Measurements from ENCODE around the gene ATP6AP1. TPM values are rescaled to one million over a fixed set of nuclear protein-coding genes. Genes with fewer than 3 reads are reported as not detected.
A peak's percentile ranks its signal among the peaks of the same experiment; 100 is the strongest.
"Not testable (repeated sequence)": the region's sequence is repeated elsewhere in the genome, so short reads cannot be mapped to it uniquely, and the experiment has no call there.

The ATP6AP1 gene
- total RNA-seq, 1 donor from 2014 or later = 52.6 TPM

DNA sequence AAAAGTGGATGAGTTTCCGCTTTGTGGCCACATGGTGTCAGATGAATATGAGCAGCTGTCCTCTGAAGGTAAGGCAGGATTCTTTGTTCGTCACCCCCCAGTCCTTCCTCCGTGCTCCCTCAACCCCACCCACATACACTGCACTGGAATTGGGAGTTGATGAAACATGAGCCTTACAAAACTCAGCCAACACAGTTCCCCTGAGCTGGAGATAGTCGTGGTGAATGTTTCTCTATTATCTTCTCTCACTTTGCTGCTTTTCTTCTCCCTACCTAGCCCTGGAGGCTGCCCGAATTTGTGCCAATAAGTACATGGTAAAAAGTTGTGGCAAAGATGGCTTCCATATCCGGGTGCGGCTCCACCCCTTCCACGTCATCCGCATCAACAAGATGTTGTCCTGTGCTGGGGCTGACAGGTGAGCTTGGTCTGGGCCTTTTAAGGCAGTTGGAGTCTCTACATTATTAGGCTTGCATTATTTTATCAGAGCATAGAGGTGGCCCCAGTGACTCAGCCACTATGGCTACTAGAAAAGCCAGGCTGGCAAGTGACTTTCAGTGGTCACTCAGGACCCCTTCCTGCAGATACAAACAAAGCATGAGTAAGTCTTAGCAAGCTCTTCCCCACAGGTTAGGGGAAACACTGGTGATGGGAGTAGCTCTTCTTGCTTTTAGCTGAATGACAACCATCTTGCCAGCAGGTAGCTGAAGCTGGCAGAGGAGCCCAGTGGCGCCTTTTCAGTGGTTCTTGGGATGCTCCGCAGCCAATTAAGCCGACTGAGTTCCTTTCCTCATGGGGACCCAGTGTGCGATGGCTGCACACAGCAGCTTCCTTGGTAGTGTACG is 28.7 kb upstream of the ATP6AP1 start:
- peak overlapping the region; percentile 56 to 91 for H3K4me3 ChIP-seq
- intact Hi-C loops (cut with DNase I) = no loop called here
- no peaks in the 10 kb centered on the region for H3K27me3 ChIP-seq
- H3K27ac ChIP-seq = peak overlapping the region; percentile 94 to 97
- peaks cover 10 to 16% of the 10 kb centered on the region in 2 donors for H3K36me3 ChIP-seq
- no peaks in the 10 kb centered on the region for H3K9me3 ChIP-seq
- TF ChIP-seq, protein P1, sequence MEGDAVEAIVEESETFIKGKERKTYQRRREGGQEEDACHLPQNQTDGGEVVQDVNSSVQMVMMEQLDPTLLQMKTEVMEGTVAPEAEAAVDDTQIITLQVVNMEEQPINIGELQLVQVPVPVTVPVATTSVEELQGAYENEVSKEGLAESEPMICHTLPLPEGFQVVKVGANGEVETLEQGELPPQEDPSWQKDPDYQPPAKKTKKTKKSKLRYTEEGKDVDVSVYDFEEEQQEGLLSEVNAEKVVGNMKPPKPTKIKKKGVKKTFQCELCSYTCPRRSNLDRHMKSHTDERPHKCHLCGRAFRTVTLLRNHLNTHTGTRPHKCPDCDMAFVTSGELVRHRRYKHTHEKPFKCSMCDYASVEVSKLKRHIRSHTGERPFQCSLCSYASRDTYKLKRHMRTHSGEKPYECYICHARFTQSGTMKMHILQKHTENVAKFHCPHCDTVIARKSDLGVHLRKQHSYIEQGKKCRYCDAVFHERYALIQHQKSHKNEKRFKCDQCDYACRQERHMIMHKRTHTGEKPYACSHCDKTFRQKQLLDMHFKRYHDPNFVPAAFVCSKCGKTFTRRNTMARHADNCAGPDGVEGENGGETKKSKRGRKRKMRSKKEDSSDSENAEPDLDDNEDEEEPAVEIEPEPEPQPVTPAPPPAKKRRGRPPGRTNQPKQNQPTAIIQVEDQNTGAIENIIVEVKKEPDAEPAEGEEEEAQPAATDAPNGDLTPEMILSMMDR (IDR thresholded peaks at IDR 0.05) = no peak
- H3K4me1 ChIP-seq = peaks cover 0 to 9% of the 10 kb centered on the region in 2 donors
- DNase-seq (ENCODE audit: low spot score in 2 of 2) = peak in 1 of 2 donors; percentile 57

DNA sequence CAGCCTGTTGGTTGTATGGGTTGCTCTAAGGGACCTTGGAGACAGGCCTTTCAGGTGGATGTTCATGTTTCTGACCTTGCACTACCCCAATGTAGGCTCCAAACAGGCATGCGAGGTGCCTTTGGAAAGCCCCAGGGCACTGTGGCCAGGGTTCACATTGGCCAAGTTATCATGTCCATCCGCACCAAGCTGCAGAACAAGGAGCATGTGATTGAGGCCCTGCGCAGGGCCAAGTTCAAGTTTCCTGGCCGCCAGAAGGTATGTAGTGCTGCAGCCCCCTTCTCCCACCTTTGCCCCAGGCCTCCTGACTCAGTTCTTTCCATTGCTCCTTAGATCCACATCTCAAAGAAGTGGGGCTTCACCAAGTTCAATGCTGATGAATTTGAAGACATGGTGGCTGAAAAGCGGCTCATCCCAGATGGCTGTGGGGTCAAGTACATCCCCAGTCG is 28.1 kb upstream of the ATP6AP1 start:
- H3K4me1 ChIP-seq; H3K27ac ChIP-seq; H3K27me3 ChIP-seq; DNase-seq (ENCODE audit: low spot score in 2 of 2); H3K9me3 ChIP-seq; intact Hi-C loops (cut with DNase I): not testable (repeated sequence)
- peak overlapping the region in 1 of 2 donors; percentile 91 for H3K4me3 ChIP-seq
- H3K36me3 ChIP-seq = peaks cover 10 to 19% of the 10 kb centered on the region in 2 donors

DNA sequence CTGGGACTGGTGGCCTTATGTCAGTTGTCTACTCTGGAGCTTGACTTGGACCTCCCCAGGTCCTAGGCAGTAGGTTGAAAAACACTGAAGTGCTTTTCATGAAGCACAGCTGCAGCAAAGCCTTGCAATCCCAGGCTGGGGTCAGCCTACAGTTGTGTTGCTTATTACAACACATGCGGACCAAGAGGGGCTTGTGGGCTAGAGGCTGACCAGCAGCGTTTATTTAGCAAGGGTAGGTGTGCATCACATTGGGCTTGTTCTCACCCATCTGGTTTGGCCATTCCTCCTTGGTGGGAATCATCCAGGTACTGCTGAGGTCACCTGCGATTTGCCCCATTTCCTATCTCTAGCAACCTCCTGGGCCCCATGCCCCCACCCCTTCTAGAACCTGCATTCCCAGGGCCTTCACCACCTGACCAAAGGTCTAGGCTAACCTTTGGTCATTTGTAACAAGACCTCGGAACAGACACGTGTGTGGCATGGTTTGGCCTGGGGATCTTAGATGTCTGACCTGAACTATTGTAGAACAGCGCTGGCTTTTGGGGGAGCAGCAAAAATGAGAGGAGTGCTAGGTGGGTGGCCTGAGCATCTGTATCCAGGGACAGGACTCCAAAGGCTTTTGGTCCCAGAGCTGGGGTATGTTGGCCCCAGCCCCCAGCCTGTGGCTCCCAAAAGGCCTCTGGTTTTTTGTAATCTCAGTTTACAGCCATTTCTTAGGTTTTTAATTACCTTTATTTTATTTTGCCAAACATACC is 27.3 kb upstream of the ATP6AP1 start:
- TF ChIP-seq, protein P1 (IDR thresholded peaks at IDR 0.05) = no peak
- intact Hi-C loops (cut with DNase I) = no loop called here

DNA sequence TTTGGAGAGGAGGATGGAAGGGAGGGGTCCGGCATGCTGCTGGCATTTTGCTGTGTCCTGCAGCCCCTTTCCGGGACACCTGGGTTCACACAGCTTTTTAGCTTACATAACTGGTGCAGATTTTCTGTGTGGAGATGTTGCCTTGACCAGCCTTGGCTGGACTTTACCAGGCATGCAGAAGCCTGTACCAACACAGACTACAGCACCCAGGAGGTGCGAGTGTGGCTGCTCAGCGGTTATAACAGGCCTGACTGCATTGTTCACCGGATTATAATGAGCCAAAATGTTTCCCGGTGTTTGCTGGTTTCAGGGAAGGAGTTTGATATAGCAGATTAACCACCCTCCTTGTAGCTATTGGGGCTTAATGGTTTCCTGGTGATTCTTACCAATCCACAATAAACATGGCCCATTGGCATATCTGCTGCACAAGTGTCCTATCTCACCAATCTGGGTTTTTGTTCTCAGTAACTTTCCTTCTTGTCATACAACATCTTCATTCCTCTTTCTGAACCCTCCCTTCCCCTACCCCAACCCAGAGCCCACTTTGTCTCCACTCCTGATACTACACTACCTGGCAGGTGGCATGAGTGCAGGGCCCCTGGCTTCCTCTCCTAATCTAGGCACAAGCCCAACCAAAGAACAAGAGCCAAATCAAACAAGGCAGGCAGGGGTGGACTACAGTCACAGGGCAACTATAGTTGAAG is 26.4 kb upstream of the ATP6AP1 start:
- intact Hi-C loops (cut with DNase I) = no loop called here
- no peak overlapping the region for H3K4me3 ChIP-seq
- no peaks in the 10 kb centered on the region for H3K27me3 ChIP-seq
- peaks cover 10 to 19% of the 10 kb centered on the region in 2 donors for H3K36me3 ChIP-seq
- TF ChIP-seq, protein P1 (IDR thresholded peaks at IDR 0.05) = no peak
- H3K4me1 ChIP-seq = peaks cover 0 to 6% of the 10 kb centered on the region in 2 donors
- H3K9me3 ChIP-seq = no peaks in the 10 kb centered on the region
- DNase-seq (ENCODE audit: low spot score in 2 of 2) = no peak
- no peak overlapping the region for H3K27ac ChIP-seq

More for the DNA sequence above, 27.3 kb upstream of the ATP6AP1 start:
- Histone ChIP-seq H3K4me3 (no peak overlapping the region), H3K9me3 (no peaks in the 10 kb centered on the region), H3K27ac (no peak overlapping the region), H3K36me3 (peaks cover 10 to 19% of the 10 kb centered on the region in 2 donors), H3K27me3 (no peaks in the 10 kb centered on the region), H3K4me1 (peaks cover 0 to 9% of the 10 kb centered on the region in 2 donors)
- peak in 1 of 2 donors; percentile 57 for DNase-seq (ENCODE audit: low spot score in 2 of 2)

DNA sequence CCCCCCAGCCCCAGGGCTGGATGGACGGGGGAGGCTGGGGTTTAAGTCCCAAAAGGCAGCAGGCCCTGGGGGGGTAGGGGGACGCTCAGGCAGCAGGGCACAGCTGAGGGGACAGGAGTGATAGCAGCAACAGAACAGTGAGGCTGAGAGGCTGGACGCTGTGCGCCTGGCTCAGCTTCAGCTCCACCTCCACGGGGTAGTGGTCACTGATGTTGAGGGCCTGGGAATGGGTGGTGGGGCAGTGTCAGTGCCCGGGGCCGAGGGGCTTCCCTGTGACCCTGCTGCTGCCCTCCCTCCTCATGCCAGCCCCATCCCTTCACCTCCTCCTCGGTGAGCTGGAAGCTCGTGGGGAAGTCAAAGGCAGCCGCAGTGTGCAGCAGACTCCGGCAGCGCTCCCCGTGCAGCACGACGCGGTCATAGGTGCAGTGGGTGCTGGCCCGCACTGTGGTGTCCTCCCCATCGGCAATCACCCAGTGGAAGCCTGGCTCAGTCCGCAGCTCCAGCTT is 25.8 kb upstream of the ATP6AP1 start:
- Histone ChIP-seq H3K36me3 (peaks cover 10 to 19% of the 10 kb centered on the region in 2 donors), H3K9me3 (no peaks in the 10 kb centered on the region), H3K27me3 (no peaks in the 10 kb centered on the region), H3K27ac (no peak overlapping the region), H3K4me1 (peaks cover 0 to 6% of the 10 kb centered on the region in 2 donors), H3K4me3 (no peak overlapping the region)
- TF ChIP-seq, protein P1 (IDR thresholded peaks at IDR 0.05) = no peak
- intact Hi-C loops (cut with DNase I) = no loop called here
- peak in 1 of 2 donors; percentile 63 for DNase-seq (ENCODE audit: low spot score in 2 of 2)

Data from ascending aorta (tissue), 2 donors.